H1 (cell line): ENCODE results near the gene TMEM253. TPM values are rescaled to one million over a fixed set of nuclear protein-coding genes. Genes with fewer than 3 reads are reported as not detected.

Experiments used
- CTBP2 ChIP-seq: IDR thresholded peaks from 2 replicates; pipeline ENCODE4 v1.7.0; 2011; ENCODE audit warnings: borderline replicate concordance, mild to moderate bottlenecking, moderate library complexity, mixed read lengths, low read length; ENCODE audit not compliant: insufficient read depth, insufficient read length
- E2F6 ChIP-seq: IDR thresholded peaks from 2 replicates; pipeline ENCODE4 v1.6.1; 2012; ENCODE audit warnings: inconsistent platforms
- polyA plus RNA-seq, 7 experiments: library from polyadenylated mRNA; depleted of rRNA in 3 of 7; stranded (reverse) in 5 of 7; unstranded in 2 of 7; fragments of >200 nt in 5 of 7; fragments of 200-250 nt in 2 of 7; gene quantifications; 1 replicate in 5 of 7; 2 replicates in 1 of 7; 4 replicates in 1 of 7; pipeline versions ENCODE4 v1.2.1 to v1.2.3, GENCODE V29; 2011 to 2013; ENCODE audit warnings: missing spikeins in 2 of 7, mixed read lengths in 2 of 7
- total RNA-seq: library from RNA; stranded (reverse); fragmentation: NEBNext Ultra II Directional; extraction: Animal tissue kit (Norgen Biotek cat#: 25700); gene quantifications from 2 replicates; pipeline ENCODE4 v1.2.1, GENCODE V29; 2021

TMEM253 gene
- total and polyA plus RNA-seq, 2 of the 8 experiments (the other 6 are each of a cell fraction or from before 2014, with no cell fraction given): 1.9 to 2.2 TPM

GRCh38 chr14:21142357-21142756 lies 41.5 kb downstream of the TMEM253 start (continued):
- TF ChIP-seq E2F6 (no peak), CTBP2 (no peak)
